Stomach (tissue), 4 donors: ENCODE results near the gene SIRPA.

Experiments
- CTCF ChIP-seq, 7 experiments: fragments of 450-650 bp in 4 of 7; fragments of 200-600 bp in 3 of 7; sonication (generic) in 3 of 7; IDR thresholded peaks; one replicate each; pipeline ENCODE4 v1.5.1; 2016 to 2019; ENCODE audit warnings: antibody characterized with exemption in 7 of 7, control low read depth in 2 of 7, mild to moderate bottlenecking in 1 of 7
- EP300 ChIP-seq: sonication (generic); formaldehyde crosslinking; IDR thresholded peaks from one replicate; pipeline ENCODE4 v1.6.1; 2017; ENCODE audit warnings: antibody characterized with exemption

- TF ChIP-seq EP300 (no peak), CTCF (IDR thresholded peaks at IDR 0.05) (no peak)
These were observed 66.2 kb downstream of the SIRPA start for GRCh38 chr20:1961374-1961773.
